Ascending aorta (tissue), 2 donors: Measurements from ENCODE around the gene TRABD2B. TPM values are rescaled to one million over a fixed set of nuclear protein-coding genes. Genes with fewer than 3 reads are reported as not detected.

Source experiments
- DNase-seq, 2 donors: peaks; one replicate each; pipeline ENCODE4 v3.0.0-alpha.2; 2019; ENCODE audit warnings: low spot score in 2 of 2
- H3K27ac ChIP-seq, 2 donors: fragments of 200-600 bp; sonication (generic); one replicate each; pipeline ENCODE4 v1.5.1; 2016 to 2017; ENCODE audit warnings: mild to moderate bottlenecking in 1 of 2
- H3K27me3 ChIP-seq: fragments of 200-600 bp; sonication (generic); one replicate; pipeline ENCODE4 v1.5.1; 2017
- H3K36me3 ChIP-seq, 2 donors: fragments of 200-600 bp; sonication (generic); one replicate each; pipeline ENCODE4 v1.5.1; 2016
- H3K4me1 ChIP-seq, 2 donors: fragments of 200-600 bp; sonication (generic); one replicate each; pipeline ENCODE4 v1.5.1; 2016 to 2017; ENCODE audit warnings: mild to moderate bottlenecking in 1 of 2
- H3K4me3 ChIP-seq, 2 donors: fragments of 200-600 bp; sonication (generic); one replicate each; pipeline ENCODE4 v1.5.1; 2016 to 2017; ENCODE audit warnings: mild to moderate bottlenecking in 1 of 2
- H3K9me3 ChIP-seq, 2 donors: fragments of 200-600 bp; sonication (generic); one replicate each; pipeline ENCODE4 v1.5.1; 2016
- intact Hi-C: fragments of 100-400 bp; cut with DNase I; formaldehyde crosslinking; loops from one replicate; pipeline ENCODE4 v1.15.1; 2023
- total RNA-seq: library from RNA; depleted of rRNA; stranded (reverse); fragments of >200 nt; gene quantifications from one replicate; pipeline ENCODE4 v1.1.0, GENCODE V29; 2016
- TF ChIP-seq, protein P1 (sequence below), 3 experiments: fragments of 200-600 bp in 2 of 3; fragments of 450-650 bp in 1 of 3; sonication (generic) in 2 of 3; IDR thresholded peaks; one replicate each; pipeline ENCODE4 v1.5.1; 2016 to 2019; ENCODE audit warnings: antibody characterized with exemption in 3 of 3, mild to moderate bottlenecking in 1 of 3, moderate library complexity in 1 of 3

TRABD2B gene
- total RNA-seq, 1 donor from 2014 or later: 7.9 TPM

GRCh38 chr1:47876587-47876963, 120.6 kb downstream of the TRABD2B start:
- Histone ChIP-seq H3K4me3 (no peak overlapping the region), H3K36me3 (no peaks in the 10 kb centered on the region), H3K27ac (no peak overlapping the region), H3K4me1 (peaks cover 0 to 16% of the 10 kb centered on the region in 2 donors), H3K9me3 (no peaks in the 10 kb centered on the region), H3K27me3 (no peaks in the 10 kb centered on the region)
- TF ChIP-seq, protein P1, sequence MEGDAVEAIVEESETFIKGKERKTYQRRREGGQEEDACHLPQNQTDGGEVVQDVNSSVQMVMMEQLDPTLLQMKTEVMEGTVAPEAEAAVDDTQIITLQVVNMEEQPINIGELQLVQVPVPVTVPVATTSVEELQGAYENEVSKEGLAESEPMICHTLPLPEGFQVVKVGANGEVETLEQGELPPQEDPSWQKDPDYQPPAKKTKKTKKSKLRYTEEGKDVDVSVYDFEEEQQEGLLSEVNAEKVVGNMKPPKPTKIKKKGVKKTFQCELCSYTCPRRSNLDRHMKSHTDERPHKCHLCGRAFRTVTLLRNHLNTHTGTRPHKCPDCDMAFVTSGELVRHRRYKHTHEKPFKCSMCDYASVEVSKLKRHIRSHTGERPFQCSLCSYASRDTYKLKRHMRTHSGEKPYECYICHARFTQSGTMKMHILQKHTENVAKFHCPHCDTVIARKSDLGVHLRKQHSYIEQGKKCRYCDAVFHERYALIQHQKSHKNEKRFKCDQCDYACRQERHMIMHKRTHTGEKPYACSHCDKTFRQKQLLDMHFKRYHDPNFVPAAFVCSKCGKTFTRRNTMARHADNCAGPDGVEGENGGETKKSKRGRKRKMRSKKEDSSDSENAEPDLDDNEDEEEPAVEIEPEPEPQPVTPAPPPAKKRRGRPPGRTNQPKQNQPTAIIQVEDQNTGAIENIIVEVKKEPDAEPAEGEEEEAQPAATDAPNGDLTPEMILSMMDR (IDR thresholded peaks at IDR 0.05): no peak
- no peak for DNase-seq
- intact Hi-C loops: no loop called here

GRCh38 chr1:47875831-47876586, 121.2 kb downstream of the TRABD2B start:
- no peaks in the 10 kb centered on the region for H3K9me3 ChIP-seq
- intact Hi-C loops: no loop called here
- DNase-seq: no peak
- no peaks in the 10 kb centered on the region for H3K36me3 ChIP-seq
- no peaks in the 10 kb centered on the region for H3K27me3 ChIP-seq
- no peak overlapping the region for H3K4me3 ChIP-seq
- H3K27ac ChIP-seq: no peak overlapping the region
- TF ChIP-seq, protein P1 (IDR thresholded peaks at IDR 0.05): no peak
- H3K4me1 ChIP-seq: peaks cover 0 to 20% of the 10 kb centered on the region in 2 donors

GRCh38 chr1:47875036-47875435, 122.1 kb downstream of the TRABD2B start:
- H3K4me1 ChIP-seq: peaks cover 0 to 20% of the 10 kb centered on the region in 2 donors
- H3K9me3 ChIP-seq: no peaks in the 10 kb centered on the region
- TF ChIP-seq, protein P1 (IDR thresholded peaks at IDR 0.05): no peak
- no peaks in the 10 kb centered on the region for H3K27me3 ChIP-seq
- no peak for DNase-seq
- no peak overlapping the region for H3K27ac ChIP-seq
- intact Hi-C loops: no loop called here
- H3K36me3 ChIP-seq: no peaks in the 10 kb centered on the region
- no peak overlapping the region for H3K4me3 ChIP-seq

DNA sequence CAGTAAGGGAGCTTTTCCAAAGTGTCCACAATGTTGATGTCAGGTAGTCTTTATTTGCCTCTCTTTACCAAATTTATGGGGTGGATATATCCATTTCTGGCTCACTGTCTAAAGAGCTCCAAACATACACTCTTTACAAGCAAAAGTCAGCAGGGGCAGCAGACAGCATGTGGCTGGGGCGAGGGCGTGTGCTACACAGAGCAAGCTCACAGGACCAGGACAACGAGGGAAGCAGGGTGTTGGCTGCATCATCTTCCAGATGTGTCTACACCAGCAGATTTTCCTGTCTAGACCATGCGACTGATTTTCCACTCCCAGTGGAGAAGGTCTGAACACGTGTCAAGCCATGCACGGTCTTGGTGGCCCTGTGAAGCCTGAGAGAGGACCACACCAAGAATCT, 123.8 kb downstream of the TRABD2B start:
- Histone ChIP-seq H3K4me1 (peaks cover 0 to 20% of the 10 kb centered on the region in 2 donors), H3K9me3 (no peaks in the 10 kb centered on the region), H3K36me3 (no peaks in the 10 kb centered on the region), H3K27ac (no peak overlapping the region), H3K27me3 (no peaks in the 10 kb centered on the region), H3K4me3 (no peak overlapping the region)
- TF ChIP-seq, protein P1 (IDR thresholded peaks at IDR 0.05): no peak
- DNase-seq: no peak
- intact Hi-C loops: no loop called here

DNA sequence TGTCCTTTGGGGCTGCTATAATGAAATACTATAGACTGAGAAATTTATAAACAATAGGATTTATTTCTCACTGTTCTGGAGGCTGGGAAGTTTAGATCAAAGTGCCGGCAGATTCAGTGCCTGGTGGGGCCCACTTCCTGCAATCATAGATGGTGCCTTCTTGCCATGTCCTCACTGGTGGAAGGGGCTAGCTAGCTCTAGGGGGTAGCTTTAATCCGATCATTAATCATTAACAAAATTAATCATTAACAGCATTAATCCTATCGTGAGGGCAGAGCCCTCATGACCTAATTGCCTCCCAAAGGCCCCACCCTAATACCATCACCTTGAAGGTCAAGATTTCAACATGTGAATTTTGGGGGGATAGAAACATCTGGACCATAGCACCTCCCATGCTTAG, 124.3 kb downstream of the TRABD2B start:
- intact Hi-C loops: no loop called here
- no peak for DNase-seq
- no peaks in the 10 kb centered on the region for H3K9me3 ChIP-seq
- TF ChIP-seq, protein P1 (IDR thresholded peaks at IDR 0.05): no peak
- H3K36me3 ChIP-seq: no peaks in the 10 kb centered on the region
- H3K27ac ChIP-seq: no peak overlapping the region
- H3K27me3 ChIP-seq: no peaks in the 10 kb centered on the region
- no peak overlapping the region for H3K4me3 ChIP-seq
- H3K4me1 ChIP-seq: peaks cover 0 to 20% of the 10 kb centered on the region in 2 donors
